Measurements from ENCODE around the gene DESI2. TPM values are rescaled to one million over a fixed set of nuclear protein-coding genes. Genes with fewer than 3 reads are reported as not detected.
A peak's percentile ranks its signal among the peaks of the same experiment; 100 is the strongest.
"Not testable (repeated sequence)": the region's sequence is repeated elsewhere in the genome, so short reads cannot be mapped to it uniquely, and the experiment has no call there.

DESI2 gene
- total RNA-seq, 3 donors from 2014 or later, result 27.5 to 36.3 (median 31.1) TPM

DNA sequence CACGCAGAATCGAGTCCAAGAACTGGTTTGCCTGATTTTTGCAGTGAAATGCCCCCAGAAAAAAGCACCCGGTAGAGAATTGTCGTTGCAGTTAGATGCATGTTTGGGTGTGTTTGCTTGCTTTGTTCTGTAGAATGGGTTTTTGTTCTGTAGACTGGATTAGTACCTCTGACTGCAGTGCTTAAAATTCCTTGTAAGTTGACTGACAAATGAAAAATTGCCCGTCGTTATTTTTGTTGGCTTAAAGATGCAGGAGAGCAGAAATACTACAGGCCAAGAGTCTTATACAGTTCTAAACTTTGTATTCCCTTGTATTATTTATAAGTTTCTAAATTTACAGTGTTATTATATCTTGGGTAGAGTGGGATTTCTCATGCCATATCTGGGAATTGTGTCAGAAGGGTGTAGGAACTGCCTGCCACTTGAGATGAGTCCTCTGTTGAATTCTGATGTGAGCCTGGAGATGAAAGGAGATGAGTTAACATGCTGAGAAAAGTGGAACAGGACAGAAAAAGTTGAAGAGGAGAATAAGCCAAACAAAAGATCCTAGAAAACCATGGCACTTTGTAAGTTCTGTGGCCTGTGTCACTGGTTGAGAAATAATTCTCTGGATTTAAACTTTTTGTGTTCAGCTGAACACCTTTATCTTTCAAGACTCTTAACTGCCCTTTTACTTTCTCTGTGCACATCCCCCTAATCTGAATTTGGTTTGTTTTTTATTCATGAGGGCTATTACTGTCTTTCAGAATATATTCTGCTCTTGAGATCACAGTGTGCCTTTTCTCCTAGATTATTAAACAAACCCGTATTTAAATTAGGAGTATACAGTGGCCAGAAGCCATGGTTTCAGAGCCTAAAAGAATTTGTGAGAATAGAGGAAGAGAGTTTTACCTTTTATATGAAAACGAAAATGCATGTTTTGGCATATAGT lies 1.4 kb downstream of the DESI2 start:
- Histone ChIP-seq H3K36me3 (no peaks in the 10 kb centered on the region), H3K27ac (peak overlapping the region in 1 of 2 donors; percentile 95), H3K9me3 (no peaks in the 10 kb centered on the region), H3K27me3 (no peaks in the 10 kb centered on the region), H3K4me1 (peaks cover 0 to 5% of the 10 kb centered on the region in 2 donors), H3K4me3 (peak overlapping the region; percentile 85 to 95 (median 92))
- TF ChIP-seq POLR2AphosphoS5 (IDR thresholded peaks at IDR 0.05), result no peak
- TF ChIP-seq POLR2A (IDR thresholded peaks at IDR 0.05), result no peak
- TF ChIP-seq, protein P1, sequence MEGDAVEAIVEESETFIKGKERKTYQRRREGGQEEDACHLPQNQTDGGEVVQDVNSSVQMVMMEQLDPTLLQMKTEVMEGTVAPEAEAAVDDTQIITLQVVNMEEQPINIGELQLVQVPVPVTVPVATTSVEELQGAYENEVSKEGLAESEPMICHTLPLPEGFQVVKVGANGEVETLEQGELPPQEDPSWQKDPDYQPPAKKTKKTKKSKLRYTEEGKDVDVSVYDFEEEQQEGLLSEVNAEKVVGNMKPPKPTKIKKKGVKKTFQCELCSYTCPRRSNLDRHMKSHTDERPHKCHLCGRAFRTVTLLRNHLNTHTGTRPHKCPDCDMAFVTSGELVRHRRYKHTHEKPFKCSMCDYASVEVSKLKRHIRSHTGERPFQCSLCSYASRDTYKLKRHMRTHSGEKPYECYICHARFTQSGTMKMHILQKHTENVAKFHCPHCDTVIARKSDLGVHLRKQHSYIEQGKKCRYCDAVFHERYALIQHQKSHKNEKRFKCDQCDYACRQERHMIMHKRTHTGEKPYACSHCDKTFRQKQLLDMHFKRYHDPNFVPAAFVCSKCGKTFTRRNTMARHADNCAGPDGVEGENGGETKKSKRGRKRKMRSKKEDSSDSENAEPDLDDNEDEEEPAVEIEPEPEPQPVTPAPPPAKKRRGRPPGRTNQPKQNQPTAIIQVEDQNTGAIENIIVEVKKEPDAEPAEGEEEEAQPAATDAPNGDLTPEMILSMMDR (IDR thresholded peaks at IDR 0.05), result no peak
- no peak for DNase-seq (ENCODE audit: low spot score in 2 of 2)
- intact Hi-C loops (cut with DNase I; ENCODE audit: low total_unique reads), result no loop called here

GRCh38 chr1:244655186-244655585 lies 2.3 kb downstream of the DESI2 start:
- TF ChIP-seq, protein P1 (IDR thresholded peaks at IDR 0.05), result no peak
- TF ChIP-seq POLR2AphosphoS5 (IDR thresholded peaks at IDR 0.05) (no peak), POLR2A (IDR thresholded peaks at IDR 0.05) (no peak)
- Histone ChIP-seq H3K4me3 (no peak overlapping the region), H3K27ac (no peak overlapping the region), H3K9me3 (no peaks in the 10 kb centered on the region), H3K4me1 (peaks cover 0 to 5% of the 10 kb centered on the region in 2 donors), H3K27me3 (no peaks in the 10 kb centered on the region), H3K36me3 (no peaks in the 10 kb centered on the region)
- intact Hi-C loops (cut with DNase I; ENCODE audit: low total_unique reads), result no loop called here
- DNase-seq (ENCODE audit: low spot score in 2 of 2), result no peak

- Histone ChIP-seq H3K36me3 (no peaks in the 10 kb centered on the region), H3K9me3 (no peaks in the 10 kb centered on the region), H3K4me1 (peaks cover 0 to 5% of the 10 kb centered on the region in 2 donors), H3K27me3 (no peaks in the 10 kb centered on the region), H3K4me3 (no peak overlapping the region), H3K27ac (no peak overlapping the region)
- no peak for DNase-seq (ENCODE audit: low spot score in 2 of 2)
- intact Hi-C loops (cut with DNase I; ENCODE audit: low total_unique reads), result no loop called here
- TF ChIP-seq POLR2AphosphoS5 (IDR thresholded peaks at IDR 0.05) (no peak), POLR2A (IDR thresholded peaks at IDR 0.05) (no peak)
- TF ChIP-seq, protein P1 (IDR thresholded peaks at IDR 0.05), result no peak
These were observed 4.5 kb downstream of the DESI2 start for GRCh38 chr1:244657421-244657820.

DNA sequence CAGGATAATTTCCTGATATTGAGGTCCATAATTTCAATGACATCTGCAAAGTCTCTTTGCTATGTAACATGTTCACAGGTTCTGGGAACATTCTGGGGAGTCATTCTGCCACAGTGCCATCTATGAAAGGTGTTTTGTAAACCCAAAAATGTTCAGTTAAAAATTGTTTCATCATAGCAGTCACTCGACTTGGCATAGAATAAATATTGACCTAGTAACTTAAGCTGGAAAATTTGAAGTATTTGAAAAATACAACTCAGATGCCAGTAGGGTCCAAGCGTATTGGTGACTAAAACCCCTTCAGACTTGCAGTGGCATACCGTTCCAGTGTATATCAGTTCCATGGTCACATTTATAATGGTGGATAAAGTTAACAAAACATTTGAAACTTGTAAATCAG lies 6.8 kb downstream of the DESI2 start:
- Histone ChIP-seq H3K27me3 (no peaks in the 10 kb centered on the region), H3K36me3 (no peaks in the 10 kb centered on the region), H3K27ac (no peak overlapping the region), H3K4me3 (no peak overlapping the region), H3K9me3 (no peaks in the 10 kb centered on the region), H3K4me1 (peaks cover 0 to 5% of the 10 kb centered on the region in 2 donors)
- intact Hi-C loops (cut with DNase I; ENCODE audit: low total_unique reads), result no loop called here
- no peak for DNase-seq (ENCODE audit: low spot score in 2 of 2)
- TF ChIP-seq, protein P1 (IDR thresholded peaks at IDR 0.05), result no peak
- no peak for TF ChIP-seq POLR2A (IDR thresholded peaks at IDR 0.05)
- TF ChIP-seq POLR2AphosphoS5 (IDR thresholded peaks at IDR 0.05), result no peak

DNA sequence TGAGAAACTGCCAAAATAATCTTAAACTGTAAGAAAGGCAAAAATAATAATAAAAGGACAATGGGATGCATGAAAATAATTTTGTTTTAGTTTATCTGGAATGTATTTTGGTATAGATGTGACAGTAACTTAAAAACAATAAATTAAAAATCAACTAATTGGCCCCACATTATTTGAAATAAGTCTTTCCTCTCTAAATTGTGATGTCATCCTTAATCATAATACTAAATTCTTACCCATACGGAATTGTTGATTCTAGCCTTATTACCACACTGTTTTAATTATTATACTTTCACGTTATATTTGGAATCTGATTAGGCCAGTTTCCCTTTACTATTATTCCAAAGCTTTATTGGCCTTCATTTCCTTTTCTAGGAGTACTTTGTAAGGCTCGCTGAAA lies 7.7 kb downstream of the DESI2 start:
- DNase-seq (ENCODE audit: low spot score in 2 of 2), result no peak
- Histone ChIP-seq H3K4me1 (peaks cover 0 to 5% of the 10 kb centered on the region in 2 donors), H3K27ac (no peak overlapping the region), H3K9me3 (no peaks in the 10 kb centered on the region), H3K27me3 (no peaks in the 10 kb centered on the region), H3K36me3 (no peaks in the 10 kb centered on the region), H3K4me3 (no peak overlapping the region)
- intact Hi-C loops (cut with DNase I; ENCODE audit: low total_unique reads), result no loop called here
- TF ChIP-seq POLR2AphosphoS5 (IDR thresholded peaks at IDR 0.05), result no peak
- no peak for TF ChIP-seq POLR2A (IDR thresholded peaks at IDR 0.05)
- TF ChIP-seq, protein P1 (IDR thresholded peaks at IDR 0.05), result no peak

GRCh38 chr1:244661569-244662312 lies 8.8 kb downstream of the DESI2 start:
- DNase-seq (ENCODE audit: low spot score in 2 of 2); H3K4me1 ChIP-seq; H3K27me3 ChIP-seq; H3K36me3 ChIP-seq; intact Hi-C loops (cut with DNase I; ENCODE audit: low total_unique reads); H3K27ac ChIP-seq; H3K4me3 ChIP-seq; H3K9me3 ChIP-seq: not testable (repeated sequence)

All from breast epithelium (tissue), 4 donors.